ENCODE results near the gene DLGAP3. TPM values are rescaled to one million over a fixed set of nuclear protein-coding genes. Genes with fewer than 3 reads are reported as not detected.

The DLGAP3 gene
- total RNA-seq, 1 donor from 2014 or later, result not detected

GRCh38 chr1:34904236-34905097 lies 25.0 kb downstream of the DLGAP3 start:
- no peak for DNase-seq

- no peak for DNase-seq
Measured at GRCh38 chr1:34901919-34902318, 27.5 kb downstream of the DLGAP3 start.

- no peak for DNase-seq
Measured at GRCh38 chr1:34900775-34901502, 28.5 kb downstream of the DLGAP3 start.

GRCh38 chr1:34899906-34900305 lies 29.5 kb downstream of the DLGAP3 start:
- DNase-seq, result no peak

- no peak for DNase-seq
Measured at GRCh38 chr1:34899471-34899870, 30.0 kb downstream of the DLGAP3 start.

DNA sequence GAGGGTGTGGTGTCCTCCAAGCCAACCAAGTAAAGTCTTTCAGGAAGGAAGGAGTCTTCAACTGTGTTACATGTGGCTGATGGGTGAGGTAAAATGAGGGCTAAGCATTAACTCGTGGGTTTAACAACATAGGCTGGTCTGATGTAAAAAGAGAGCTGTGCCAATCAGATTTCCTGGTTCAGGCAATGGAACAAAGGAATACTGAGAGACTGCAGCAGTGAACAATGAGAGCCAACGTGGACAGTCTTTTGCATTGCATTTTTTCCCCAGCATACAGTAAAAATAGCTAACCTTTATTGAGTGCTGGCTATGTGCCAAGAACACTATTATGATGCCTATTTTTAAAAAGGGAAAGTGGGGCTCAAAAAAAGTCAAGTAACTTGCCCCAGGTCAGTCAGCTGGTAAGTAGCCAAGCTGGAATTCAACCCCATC lies 31.1 kb downstream of the DLGAP3 start:
- DNase-seq, result no peak

- no peak for DNase-seq
Measured at GRCh38 chr1:34896612-34897011, 32.8 kb downstream of the DLGAP3 start.

- no peak for DNase-seq
Measured at GRCh38 chr1:34889705-34890104, 39.7 kb downstream of the DLGAP3 start.

GRCh38 chr1:34887593-34887992 lies 41.9 kb downstream of the DLGAP3 start:
- no peak for DNase-seq

DNA sequence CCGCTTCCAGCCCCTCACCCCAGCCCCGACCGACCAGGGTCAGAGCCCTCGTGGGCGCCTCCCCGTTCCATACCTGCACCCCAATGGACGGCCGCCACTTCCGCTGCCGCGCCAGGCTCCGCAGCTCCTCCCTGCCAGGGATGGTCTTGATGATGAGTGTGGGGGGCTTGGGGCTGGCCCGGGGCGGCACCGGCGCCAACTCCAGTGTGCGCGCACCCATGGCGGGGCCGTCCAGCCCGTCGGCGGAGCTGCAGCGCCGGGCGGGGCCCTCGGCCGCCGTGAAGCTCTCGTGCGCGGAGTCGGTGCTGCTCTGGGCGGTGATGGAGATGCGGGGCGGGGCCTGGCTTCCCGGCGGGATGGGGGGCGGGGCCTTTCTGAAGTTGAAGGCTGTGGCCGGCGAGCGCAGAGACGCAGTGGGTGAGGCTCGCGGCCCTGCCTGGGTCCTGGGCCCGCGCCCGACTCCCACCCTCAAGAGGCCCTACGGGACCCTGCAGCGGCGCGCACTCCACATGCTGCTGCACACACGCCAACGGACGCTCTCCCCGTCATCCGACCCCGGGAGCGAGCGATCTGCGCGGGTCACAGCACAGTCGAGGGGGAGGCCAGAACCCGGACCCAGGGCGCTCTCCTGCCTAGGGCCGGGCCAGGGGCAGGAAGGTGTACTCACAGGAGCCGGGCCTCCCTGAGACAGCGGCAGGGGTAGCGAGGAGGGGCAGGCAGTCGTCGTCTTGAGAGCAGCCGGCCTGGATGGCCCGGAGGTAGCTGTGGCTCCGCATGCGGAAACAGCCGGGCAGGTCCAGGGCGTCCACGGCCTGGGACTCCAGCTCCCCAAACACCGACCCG lies 43.8 kb downstream of the DLGAP3 start:
- DNase-seq, result peak; percentile 47

DNA sequence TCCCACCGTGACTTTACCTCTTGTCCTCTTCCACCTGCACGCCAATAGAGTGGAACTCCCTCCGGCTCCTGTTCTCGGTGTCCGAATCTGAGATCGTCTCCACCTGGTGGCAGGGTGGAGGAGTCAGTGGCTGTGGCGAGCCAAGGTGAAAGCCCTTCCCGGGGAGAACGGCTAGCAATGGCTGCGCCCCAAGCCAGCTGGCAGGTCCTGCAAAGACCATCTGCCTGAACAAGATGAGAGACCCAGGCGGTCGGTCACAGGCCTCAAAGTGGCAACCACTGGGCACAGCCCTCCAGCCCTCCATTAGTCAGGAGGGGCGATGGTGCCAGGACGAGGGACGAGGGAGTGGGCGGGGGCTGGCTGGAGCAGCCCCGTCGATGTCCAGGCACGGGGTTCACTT lies 44.5 kb downstream of the DLGAP3 start:
- no peak for DNase-seq

- DNase-seq, result no peak
Measured at GRCh38 chr1:34884536-34884935, 44.9 kb downstream of the DLGAP3 start.

- DNase-seq, result no peak
Measured at GRCh38 chr1:34879230-34879629, 50.2 kb downstream of the DLGAP3 start.

- DNase-seq, result no peak
Measured at GRCh38 chr1:34876406-34876805, 53.0 kb downstream of the DLGAP3 start.

DNA sequence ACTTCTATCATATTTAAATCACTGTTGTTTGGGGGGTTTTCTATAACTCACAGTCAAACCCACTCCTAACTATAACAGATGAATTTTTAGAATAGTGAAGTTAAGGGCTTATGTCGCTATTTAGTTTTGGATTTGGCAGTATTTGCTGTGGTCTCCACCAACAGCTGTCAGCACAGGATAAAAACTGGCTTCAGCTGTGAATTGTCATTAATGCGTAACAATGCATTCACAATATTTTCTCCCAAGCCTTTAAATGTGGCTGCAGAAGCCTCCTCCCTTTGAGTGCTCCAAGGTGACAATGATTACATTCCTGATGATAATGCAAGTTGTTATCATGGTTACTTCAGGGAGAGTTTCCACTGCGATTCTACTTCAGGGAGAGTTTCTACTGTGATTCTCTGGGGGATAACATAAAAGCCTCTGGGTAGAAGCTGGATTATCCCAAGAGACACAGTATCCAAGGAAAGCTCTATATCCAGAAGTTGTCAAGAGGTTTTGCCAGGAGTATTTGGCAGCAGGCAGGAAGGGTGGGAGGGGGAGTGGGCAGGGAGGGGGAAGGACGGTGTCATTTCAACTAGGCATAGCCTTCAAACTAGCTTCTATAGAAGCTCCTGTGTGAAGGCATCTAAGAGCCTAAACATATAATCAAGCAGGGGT lies 55.0 kb downstream of the DLGAP3 start:
- DNase-seq, result peak; percentile 82

GRCh38 chr1:34872133-34872503 lies 57.3 kb downstream of the DLGAP3 start:
- no peak for DNase-seq

- no peak for DNase-seq
Measured at GRCh38 chr1:34871443-34872132, 57.9 kb downstream of the DLGAP3 start.

- DNase-seq, result no peak
Measured at GRCh38 chr1:34870395-34870794, 59.1 kb downstream of the DLGAP3 start.

- DNase-seq, result peak; percentile 80
Measured at GRCh38 chr1:34869760-34870159, 59.7 kb downstream of the DLGAP3 start.

DNA sequence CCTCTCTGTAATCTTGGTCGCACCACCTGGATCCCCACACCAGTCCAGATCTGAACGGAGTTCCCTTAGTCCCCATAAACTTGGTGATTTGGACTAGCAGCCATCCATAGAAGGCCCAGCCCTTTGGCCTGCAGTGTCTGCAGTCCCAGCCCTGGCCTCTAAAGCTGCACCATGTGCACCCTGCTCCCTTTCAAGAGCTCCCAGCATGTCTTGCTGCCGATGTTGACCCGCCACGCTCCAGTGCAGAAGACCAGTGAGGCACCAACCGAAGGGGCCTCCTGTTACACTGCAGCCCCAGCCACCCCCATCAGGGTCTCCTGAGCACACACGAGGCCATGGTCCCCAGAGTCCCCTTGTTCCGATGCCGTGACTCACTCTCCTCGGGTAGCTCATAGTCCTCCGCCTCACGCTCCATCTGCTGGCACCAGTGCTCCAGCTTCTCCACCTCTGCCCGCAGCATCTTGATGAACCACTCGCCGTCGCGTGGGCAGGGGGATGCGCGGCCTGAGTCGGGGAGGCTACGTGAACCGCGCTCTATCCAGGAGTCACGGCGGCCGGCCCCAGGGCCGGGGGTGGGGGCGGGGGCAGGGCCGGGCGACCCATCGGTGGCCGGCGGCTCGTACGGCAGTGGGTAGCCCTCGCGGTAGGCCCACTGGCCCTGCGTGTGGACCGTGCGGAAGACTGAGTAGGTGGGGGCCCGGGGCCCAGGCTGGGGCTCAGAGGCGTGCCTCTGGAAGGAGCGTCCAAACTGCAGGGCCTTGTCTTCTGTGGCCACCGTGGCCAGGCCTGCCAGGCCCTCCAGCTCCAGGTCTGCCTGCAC lies 61.0 kb downstream of the DLGAP3 start:
- no peak for DNase-seq

DNA sequence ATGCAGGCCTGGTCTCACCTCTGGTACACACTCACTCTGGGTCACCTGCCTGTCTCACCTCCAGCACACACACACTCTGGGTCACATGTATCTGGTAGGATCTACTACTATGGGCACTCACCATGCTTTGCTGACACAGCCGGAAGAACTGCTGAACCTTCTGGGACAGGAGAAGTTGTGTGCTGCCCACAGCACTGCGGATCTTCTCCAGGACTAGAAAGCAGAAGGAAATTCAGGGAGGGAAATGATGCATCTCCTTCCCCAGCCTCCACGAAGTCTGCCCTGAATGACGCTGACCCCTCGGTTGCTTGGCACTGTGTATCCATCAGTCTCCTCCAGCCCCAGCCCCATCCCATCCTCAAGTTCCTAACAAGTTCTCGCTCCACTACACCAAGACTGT lies 62.0 kb downstream of the DLGAP3 start:
- DNase-seq, result no peak

All from tongue (tissue), 2 donors.